ENCODE results near the gene LGALS7B.
"Not testable (repeated sequence)": the region's sequence is repeated elsewhere in the genome, so short reads cannot be mapped to it uniquely, and the experiment has no call there.

LGALS7B gene

GRCh38 chr19:38788478-38789243 is at the start of gene LGALS7B:
TSS of gene LGALS7B (plus strand) at chr19:38789200. CDS start at chr19:38789227, 27 bp downstream.
- no peak for DNase-seq (ENCODE audit: low read depth)

- no peak for DNase-seq (ENCODE audit: low read depth)
These were observed 49.4 kb upstream of the LGALS7B start for GRCh38 chr19:38739440-38740256.

GRCh38 chr19:38740257-38740592 is 48.8 kb upstream of the LGALS7B start:
- DNase-seq (ENCODE audit: low read depth) = no peak

- DNase-seq (ENCODE audit: low read depth) = no peak
These were observed 48.1 kb upstream of the LGALS7B start for GRCh38 chr19:38740932-38741331.

GRCh38 chr19:38741670-38742069 is 47.3 kb upstream of the LGALS7B start:
- no peak for DNase-seq (ENCODE audit: low read depth)

- DNase-seq (ENCODE audit: low read depth) = no peak
These were observed 46.7 kb upstream of the LGALS7B start for GRCh38 chr19:38742296-38742695.

GRCh38 chr19:38742906-38743305 is 46.1 kb upstream of the LGALS7B start:
- no peak for DNase-seq (ENCODE audit: low read depth)

- DNase-seq (ENCODE audit: low read depth) = no peak
These were observed 45.4 kb upstream of the LGALS7B start for GRCh38 chr19:38743394-38744297.

- no peak for DNase-seq (ENCODE audit: low read depth)
These were observed 44.7 kb upstream of the LGALS7B start, which contains the start of gene CAPN12 for GRCh38 chr19:38744298-38744681. TSS of gene CAPN12 (minus strand) at chr19:38744474. CDS start at chr19:38744165, 309 bp downstream.

GRCh38 chr19:38744874-38745273 is 44.1 kb upstream of the LGALS7B start:
- no peak for DNase-seq (ENCODE audit: low read depth)

- DNase-seq (ENCODE audit: low read depth) = no peak
These were observed 43.7 kb upstream of the LGALS7B start for GRCh38 chr19:38745316-38745715.

- not testable (repeated sequence) for DNase-seq (ENCODE audit: low read depth)
These were observed 35.2 kb upstream of the LGALS7B start for GRCh38 chr19:38753783-38754182.

- not testable (repeated sequence) for DNase-seq (ENCODE audit: low read depth)
These were observed 34.8 kb upstream of the LGALS7B start for GRCh38 chr19:38754196-38754595.

- DNase-seq (ENCODE audit: low read depth) = no peak
These were observed 29.4 kb upstream of the LGALS7B start for GRCh38 chr19:38759590-38760003.

- DNase-seq (ENCODE audit: low read depth) = not testable (repeated sequence)
These were observed 28.0 kb upstream of the LGALS7B start for GRCh38 chr19:38760805-38761517.

- DNase-seq (ENCODE audit: low read depth) = not testable (repeated sequence)
These were observed 27.1 kb upstream of the LGALS7B start for GRCh38 chr19:38761884-38762389.

GRCh38 chr19:38763795-38764220 is 25.2 kb upstream of the LGALS7B start:
- DNase-seq (ENCODE audit: low read depth) = no peak

- DNase-seq (ENCODE audit: low read depth) = no peak
These were observed 23.8 kb upstream of the LGALS7B start for GRCh38 chr19:38765214-38765613.

- no peak for DNase-seq (ENCODE audit: low read depth)
These were observed 22.5 kb upstream of the LGALS7B start for GRCh38 chr19:38766276-38767047.

- DNase-seq (ENCODE audit: low read depth) = peak; percentile 74
These were observed 19.3 kb upstream of the LGALS7B start for GRCh38 chr19:38769635-38770211.
